Neural crest cell (in vitro differentiated cells): Measurements from ENCODE around the gene KCNK5. TPM values are rescaled to one million over a fixed set of nuclear protein-coding genes. Genes with fewer than 3 reads are reported as not detected.

Experiments
- DNase-seq: peaks from one replicate; pipeline ENCODE4 v3.0.0; 2021; ENCODE audit warnings: low read depth, mixed read lengths, low spot score
- H3K27ac Mint-ChIP-seq: one replicate; pipeline ENCODE4 v1.8.0; 2021; ENCODE audit warnings: mild to moderate bottlenecking, mixed read lengths; ENCODE audit not compliant: unreplicated experiment
- H3K27me3 Mint-ChIP-seq: 2 replicates; pipeline ENCODE4 v1.8.0; 2021; ENCODE audit warnings: low read depth, mild to moderate bottlenecking, mixed read lengths
- H3K36me3 Mint-ChIP-seq: 2 replicates; pipeline ENCODE4 v1.8.0; 2021; ENCODE audit warnings: low read depth, mild to moderate bottlenecking, mixed read lengths
- H3K4me1 Mint-ChIP-seq: 2 replicates; pipeline ENCODE4 v1.8.0; 2021; ENCODE audit warnings: mixed read lengths
- H3K4me3 Mint-ChIP-seq: one replicate; pipeline ENCODE4 v1.8.0; 2021; ENCODE audit warnings: mild to moderate bottlenecking, mixed read lengths
- H3K9me3 Mint-ChIP-seq: 2 replicates; pipeline ENCODE4 v1.8.0; 2021; ENCODE audit warnings: mixed read lengths
- CTCF ChIP-seq: fragments of 200-600 bp; sonication (generic); conservative IDR thresholded peaks from 2 replicates; pipeline ENCODE4 v1.5.0; 2021; ENCODE audit warnings: antibody characterized with exemption, mild to moderate bottlenecking
- total RNA-seq: library from RNA; stranded (reverse); gene quantifications from 2 replicates; pipeline ENCODE4 v1.2.1, GENCODE V29; 2021

Gene KCNK5
- total RNA-seq, 1 donor from 2014 or later, result 32.7 TPM

DNA sequence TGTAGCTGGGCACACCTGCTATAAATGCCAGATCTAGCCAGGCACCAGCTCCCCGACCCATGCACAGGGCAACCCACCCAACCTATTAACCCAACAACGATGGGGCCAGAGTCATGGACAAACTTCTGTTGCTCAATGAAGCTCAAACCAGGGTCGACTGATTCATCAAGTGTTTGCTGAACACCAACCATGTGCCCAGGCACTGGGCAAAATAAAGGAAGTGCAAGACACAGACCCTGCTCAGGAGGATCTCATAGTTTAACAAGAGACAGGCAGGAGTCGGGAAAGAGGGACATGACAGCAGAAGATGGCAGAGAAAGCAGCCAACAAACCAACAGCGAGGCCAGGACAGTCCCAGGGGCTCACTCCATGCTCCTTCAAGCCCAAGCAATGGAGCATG, 18.8 kb downstream of the KCNK5 start:
- H3K4me3 Mint-ChIP-seq, result no peak overlapping the region
- no peaks in the 10 kb centered on the region for H3K9me3 Mint-ChIP-seq
- DNase-seq, result no peak
- TF ChIP-seq CTCF, result no peak
- H3K36me3 Mint-ChIP-seq, result peaks cover 2% of the 10 kb centered on the region
- H3K27me3 Mint-ChIP-seq, result no peaks in the 10 kb centered on the region
- peaks cover 52% of the 10 kb centered on the region for H3K4me1 Mint-ChIP-seq
- H3K27ac Mint-ChIP-seq, result peak overlapping the region; percentile 75

- peaks cover 52% of the 10 kb centered on the region for H3K4me1 Mint-ChIP-seq
- no peak for TF ChIP-seq CTCF
- no peaks in the 10 kb centered on the region for H3K9me3 Mint-ChIP-seq
- peak overlapping the region; percentile 99 for H3K27ac Mint-ChIP-seq
- H3K27me3 Mint-ChIP-seq, result no peaks in the 10 kb centered on the region
- peak overlapping the region; percentile 52 for H3K4me3 Mint-ChIP-seq
- H3K36me3 Mint-ChIP-seq, result peaks cover 2% of the 10 kb centered on the region
- DNase-seq, result no peak
Observed at GRCh38 chr6:39209911-39210310, 19.4 kb downstream of the KCNK5 start.

- DNase-seq, result no peak
- Mint-ChIP-seq H3K36me3 (peaks cover 2% of the 10 kb centered on the region), H3K27me3 (no peaks in the 10 kb centered on the region), H3K27ac (peak overlapping the region; percentile 99), H3K9me3 (no peaks in the 10 kb centered on the region), H3K4me1 (peaks cover 55% of the 10 kb centered on the region), H3K4me3 (peak overlapping the region; percentile 52)
- no peak for TF ChIP-seq CTCF
Observed at GRCh38 chr6:39209360-39209811, 19.9 kb downstream of the KCNK5 start.

- DNase-seq, result no peak
- H3K4me3 Mint-ChIP-seq, result peak overlapping the region; percentile 14
- H3K27me3 Mint-ChIP-seq, result no peaks in the 10 kb centered on the region
- peak overlapping the region; percentile 94 for H3K27ac Mint-ChIP-seq
- no peak for TF ChIP-seq CTCF
- H3K4me1 Mint-ChIP-seq, result peaks cover 56% of the 10 kb centered on the region
- peaks cover 2% of the 10 kb centered on the region for H3K36me3 Mint-ChIP-seq
- no peaks in the 10 kb centered on the region for H3K9me3 Mint-ChIP-seq
Observed at GRCh38 chr6:39208223-39208739, 21.0 kb downstream of the KCNK5 start.

DNA sequence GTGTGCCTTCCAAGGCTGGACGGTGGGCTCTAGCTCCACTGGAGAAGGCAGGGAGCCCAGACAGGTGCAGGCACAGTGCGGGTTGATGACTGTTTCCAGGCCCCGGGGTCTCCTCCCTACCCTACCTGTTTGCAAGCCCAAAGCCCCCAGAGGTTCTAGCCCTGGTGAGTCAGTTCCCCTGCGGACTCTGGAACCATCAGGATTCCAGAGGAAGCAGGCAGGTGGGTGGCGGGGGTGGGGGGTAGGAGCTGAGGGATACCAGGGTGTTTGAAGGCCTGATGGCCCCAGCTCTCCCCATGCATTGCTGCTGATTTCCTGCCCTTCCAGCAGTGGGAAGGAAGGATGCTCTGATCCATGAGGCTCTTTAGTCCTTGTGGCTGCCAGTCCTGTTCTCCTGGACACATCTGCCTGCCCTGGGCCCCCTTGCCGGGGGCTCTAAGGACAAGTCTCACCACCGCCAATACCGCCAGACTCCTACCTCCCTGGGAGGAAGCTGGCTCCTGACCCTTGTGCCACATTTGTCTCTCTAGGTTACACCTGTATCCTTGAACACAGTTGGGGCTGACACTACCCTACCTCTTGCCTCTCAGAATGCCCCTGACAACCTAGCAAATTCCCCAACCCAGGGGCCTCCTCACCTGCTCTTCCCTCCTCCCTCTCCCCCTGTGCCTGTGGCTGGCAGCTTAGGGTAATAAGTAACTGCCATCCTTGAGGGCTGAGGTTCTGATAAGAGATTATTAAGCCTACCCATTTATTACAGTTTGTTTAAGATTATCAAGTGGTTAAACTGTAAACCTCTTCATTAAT, 21.7 kb downstream of the KCNK5 start:
- Mint-ChIP-seq H3K9me3 (no peaks in the 10 kb centered on the region), H3K27me3 (no peaks in the 10 kb centered on the region), H3K4me3 (no peak overlapping the region), H3K27ac (peak overlapping the region; percentile 13), H3K36me3 (peaks cover 2% of the 10 kb centered on the region), H3K4me1 (peaks cover 54% of the 10 kb centered on the region)
- no peak for TF ChIP-seq CTCF
- no peak for DNase-seq
